HUES64 (cell line): ENCODE results near the gene KCNJ3. TPM values are rescaled to one million over a fixed set of nuclear protein-coding genes. Genes with fewer than 3 reads are reported as not detected.
A peak's percentile ranks its signal among the peaks of the same experiment; 100 is the strongest.

Experiments used
- H3K27ac ChIP-seq: 2 replicates; pipeline ENCODE4 v1.7.0; 2013; ENCODE audit warnings: low read depth, low read length, inconsistent platforms
- H3K27me3 ChIP-seq: 2 replicates; pipeline ENCODE4 v1.6.1; 2013; ENCODE audit warnings: mild to moderate bottlenecking, low read length; ENCODE audit not compliant: insufficient read depth
- H3K36me3 ChIP-seq: 2 replicates; pipeline ENCODE4 v1.6.1; 2013; ENCODE audit warnings: mild to moderate bottlenecking, low read length; ENCODE audit not compliant: insufficient read depth
- H3K4me1 ChIP-seq: 2 replicates; pipeline ENCODE4 v1.6.1; 2013; ENCODE audit warnings: mild to moderate bottlenecking, low read length, moderate library complexity; ENCODE audit not compliant: insufficient read depth
- H3K4me3 ChIP-seq: 2 replicates; pipeline ENCODE4 v1.5.1; 2013; ENCODE audit warnings: mild to moderate bottlenecking, low read length, moderate library complexity
- H3K9ac ChIP-seq: 2 replicates; pipeline ENCODE4 v1.6.1; 2013; ENCODE audit warnings: mild to moderate bottlenecking, low read depth, low read length
- H3K9me3 ChIP-seq: 2 replicates; pipeline ENCODE4 v1.6.1; 2013; ENCODE audit warnings: low read depth, low read length; ENCODE audit not compliant: insufficient read depth
- WGBS: fragments of 150-250, 120-280 bp; methylation state at CpG from one replicate; pipeline ENCODE4 v1.1.7; 2013; ENCODE audit warnings: missing lambda C conversion rate; 5-methylcytosine and 5-hydroxymethylcytosine counted together
- polyA plus RNA-seq, 2 experiments: library from polyadenylated mRNA; stranded (reverse); fragments of 50-300 nt; gene quantifications; one replicate each; pipeline ENCODE4 v1.2.3, GENCODE V29; 2013

The KCNJ3 gene, protein sequence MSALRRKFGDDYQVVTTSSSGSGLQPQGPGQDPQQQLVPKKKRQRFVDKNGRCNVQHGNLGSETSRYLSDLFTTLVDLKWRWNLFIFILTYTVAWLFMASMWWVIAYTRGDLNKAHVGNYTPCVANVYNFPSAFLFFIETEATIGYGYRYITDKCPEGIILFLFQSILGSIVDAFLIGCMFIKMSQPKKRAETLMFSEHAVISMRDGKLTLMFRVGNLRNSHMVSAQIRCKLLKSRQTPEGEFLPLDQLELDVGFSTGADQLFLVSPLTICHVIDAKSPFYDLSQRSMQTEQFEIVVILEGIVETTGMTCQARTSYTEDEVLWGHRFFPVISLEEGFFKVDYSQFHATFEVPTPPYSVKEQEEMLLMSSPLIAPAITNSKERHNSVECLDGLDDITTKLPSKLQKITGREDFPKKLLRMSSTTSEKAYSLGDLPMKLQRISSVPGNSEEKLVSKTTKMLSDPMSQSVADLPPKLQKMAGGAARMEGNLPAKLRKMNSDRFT
- polyA plus RNA-seq (2013, experiment 1 of 2), result 0.15 TPM
- polyA plus RNA-seq (2013, experiment 2 of 2), result 0.38 TPM

DNA sequence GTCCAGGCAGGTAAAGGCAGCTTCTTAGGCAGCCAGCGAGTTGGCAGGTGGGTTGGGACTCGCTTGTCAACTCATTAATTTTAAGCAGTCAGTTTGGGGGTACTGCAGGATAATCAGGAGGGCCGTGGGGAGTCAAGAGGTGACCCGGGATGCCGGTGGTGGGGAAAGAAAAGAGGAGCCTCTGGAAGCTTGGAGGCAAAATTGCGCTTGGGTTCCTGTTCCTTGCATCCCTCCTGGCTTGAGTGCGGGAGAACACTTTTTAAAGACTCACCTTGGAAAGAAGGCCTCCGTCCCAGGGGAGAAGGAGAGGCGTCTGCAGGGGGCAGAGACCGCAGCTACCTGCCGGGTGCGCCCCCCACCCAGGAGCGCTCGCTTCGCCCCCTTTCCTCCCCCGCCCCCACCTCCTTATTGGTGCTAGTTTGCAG, at the start of gene KCNJ3:
Gene KCNJ3 (plus strand): TSS at position 400 of the 425 bp plus-strand sequence. CDS start 81 bp downstream, outside the sequence.
- H3K27me3 ChIP-seq, result peaks cover 56% of the 10 kb centered on the region
- peaks cover 8% of the 10 kb centered on the region; the same call in 1 of the 2 replicates for H3K4me1 ChIP-seq
- no peaks in the 10 kb centered on the region for H3K36me3 ChIP-seq
- H3K27ac ChIP-seq, result no peak within 1 kb of the TSS
- H3K4me3 ChIP-seq, result peak within 1 kb of the TSS; percentile 62
- H3K9ac ChIP-seq, result 0 out of 2 replicates have a peak within 1 kb of the TSS, but pooled peaks have one; percentile 30
- 48% methylated on average over 13 of the region's 16 CpGs for WGBS
- no peaks in the 10 kb centered on the region for H3K9me3 ChIP-seq

DNA sequence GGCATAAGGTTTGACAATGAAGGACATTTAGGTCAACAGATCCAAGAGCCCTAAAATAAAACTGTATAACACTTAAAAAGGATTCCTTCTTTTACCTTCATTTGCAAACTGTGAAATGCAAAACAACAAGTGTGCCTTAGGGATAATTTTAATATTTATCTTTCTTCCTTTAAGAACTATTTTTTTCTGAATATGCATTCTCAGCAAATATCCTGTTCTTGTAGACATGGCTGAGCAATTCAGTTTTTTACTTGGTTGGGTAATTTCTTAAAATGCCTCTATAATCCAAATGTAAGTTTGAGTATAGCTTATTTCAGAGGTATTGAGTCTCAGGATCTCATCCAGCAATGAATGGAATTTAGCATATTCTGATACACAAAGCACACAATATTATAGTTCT, 43.0 kb upstream of the KCNJ3 start:
- H3K9ac ChIP-seq, result no peak overlapping the region
- H3K4me1 ChIP-seq, result peaks cover 14% of the 10 kb centered on the region
- no peak overlapping the region for H3K27ac ChIP-seq
- H3K27me3 ChIP-seq, result no peaks in the 10 kb centered on the region
- H3K4me3 ChIP-seq, result no peak overlapping the region
- H3K36me3 ChIP-seq, result no peaks in the 10 kb centered on the region
- no peaks in the 10 kb centered on the region for H3K9me3 ChIP-seq

DNA sequence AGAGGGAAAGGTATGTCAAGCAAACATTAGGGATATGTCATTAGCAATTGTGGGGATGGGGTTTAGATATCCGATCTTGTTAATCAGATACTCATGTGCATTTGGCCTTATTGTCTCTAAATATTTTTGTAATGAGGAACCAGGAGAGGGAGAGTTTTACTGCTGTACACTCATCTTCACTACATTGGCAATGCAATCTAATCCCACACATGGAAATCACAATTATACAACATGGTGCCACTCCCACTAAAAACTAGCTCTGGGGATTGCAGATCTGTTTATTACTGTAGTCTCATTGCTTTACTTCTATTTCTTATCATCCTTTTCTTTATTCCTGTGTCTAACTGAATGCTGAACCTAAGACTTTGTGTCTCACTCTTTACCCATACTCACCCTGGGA, 39.6 kb upstream of the KCNJ3 start:
- Histone ChIP-seq H3K4me1 (peaks cover 19% of the 10 kb centered on the region), H3K4me3 (no peak overlapping the region), H3K9me3 (no peaks in the 10 kb centered on the region), H3K9ac (no peak overlapping the region), H3K27ac (no peak overlapping the region), H3K27me3 (no peaks in the 10 kb centered on the region), H3K36me3 (no peaks in the 10 kb centered on the region)
- 92% methylated on average over 1 of the region's 1 CpG for WGBS

DNA sequence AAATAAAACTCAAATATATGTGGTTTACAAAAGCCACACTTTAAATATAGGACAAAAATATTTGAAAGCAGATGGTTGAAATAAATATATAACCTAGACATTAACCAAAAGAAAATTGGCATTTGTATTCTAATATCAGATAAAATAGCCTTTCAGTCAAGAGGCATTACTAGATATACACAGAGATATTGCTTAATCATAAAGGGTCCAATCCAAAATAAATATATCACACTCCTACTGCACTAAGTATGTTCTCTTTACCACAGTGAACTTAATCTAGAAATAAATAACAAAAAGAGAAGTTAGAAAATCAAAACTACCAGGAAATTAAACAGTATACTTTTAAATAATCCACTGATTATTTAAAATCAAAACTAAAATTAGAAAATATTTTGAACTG, 34.2 kb upstream of the KCNJ3 start:
- no peaks in the 10 kb centered on the region for H3K36me3 ChIP-seq
- H3K4me3 ChIP-seq, result no peak overlapping the region
- H3K9me3 ChIP-seq, result no peaks in the 10 kb centered on the region
- H3K4me1 ChIP-seq, result peaks cover 5% of the 10 kb centered on the region; the same call in 1 of the 2 replicates
- H3K27me3 ChIP-seq, result no peaks in the 10 kb centered on the region
- no peak overlapping the region for H3K9ac ChIP-seq
- no peak overlapping the region for H3K27ac ChIP-seq

DNA sequence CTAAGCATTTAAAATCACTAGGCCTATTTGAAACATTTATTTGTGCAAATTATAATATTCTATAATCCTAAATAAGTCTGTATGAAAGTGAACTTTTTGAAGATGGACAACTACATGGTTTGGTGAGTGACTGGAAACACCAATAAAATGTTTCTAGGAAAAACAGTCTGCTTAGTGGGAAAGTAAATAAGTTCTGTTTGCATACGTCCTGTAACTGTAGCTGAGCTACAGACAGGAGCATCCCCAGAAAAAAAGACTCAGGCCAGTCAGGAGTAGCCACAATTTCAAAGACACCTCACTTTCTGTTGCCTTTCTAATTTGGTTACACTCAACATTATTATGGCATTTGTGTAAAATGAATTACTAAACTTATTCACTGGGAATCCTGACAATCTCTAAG, 28.4 kb upstream of the KCNJ3 start:
- Histone ChIP-seq H3K36me3 (no peaks in the 10 kb centered on the region), H3K4me3 (no peak overlapping the region), H3K9me3 (no peaks in the 10 kb centered on the region), H3K27ac (no peak overlapping the region), H3K4me1 (no peaks in the 10 kb centered on the region), H3K27me3 (no peaks in the 10 kb centered on the region), H3K9ac (no peak overlapping the region)
- WGBS, result 85% methylated on average over 1 of the region's 1 CpG

DNA sequence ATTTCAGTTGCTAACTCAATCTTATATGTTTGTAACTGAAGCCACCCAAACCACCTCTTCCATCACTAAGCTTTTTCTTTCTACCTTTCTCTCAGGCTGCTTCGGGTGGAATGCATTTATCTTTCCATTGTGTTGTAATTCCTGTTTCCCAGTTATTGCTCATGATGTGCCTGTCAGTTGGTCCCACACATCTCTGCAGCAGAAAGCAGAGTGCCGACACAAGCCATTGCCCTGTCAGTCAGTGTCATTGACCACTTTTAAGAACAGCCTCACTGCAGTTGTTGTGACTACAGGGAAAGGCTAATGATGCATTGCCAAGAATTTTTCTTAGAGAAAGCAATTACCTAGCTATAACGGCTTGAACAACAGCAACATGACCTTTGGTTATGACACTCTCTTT, 24.8 kb upstream of the KCNJ3 start:
- no peaks in the 10 kb centered on the region for H3K9me3 ChIP-seq
- H3K4me1 ChIP-seq, result no peaks in the 10 kb centered on the region
- no peaks in the 10 kb centered on the region for H3K27me3 ChIP-seq
- no peak overlapping the region for H3K4me3 ChIP-seq
- H3K9ac ChIP-seq, result no peak overlapping the region
- WGBS, result 93% methylated on average over 3 of the region's 3 CpGs
- H3K36me3 ChIP-seq, result no peaks in the 10 kb centered on the region
- no peak overlapping the region for H3K27ac ChIP-seq

DNA sequence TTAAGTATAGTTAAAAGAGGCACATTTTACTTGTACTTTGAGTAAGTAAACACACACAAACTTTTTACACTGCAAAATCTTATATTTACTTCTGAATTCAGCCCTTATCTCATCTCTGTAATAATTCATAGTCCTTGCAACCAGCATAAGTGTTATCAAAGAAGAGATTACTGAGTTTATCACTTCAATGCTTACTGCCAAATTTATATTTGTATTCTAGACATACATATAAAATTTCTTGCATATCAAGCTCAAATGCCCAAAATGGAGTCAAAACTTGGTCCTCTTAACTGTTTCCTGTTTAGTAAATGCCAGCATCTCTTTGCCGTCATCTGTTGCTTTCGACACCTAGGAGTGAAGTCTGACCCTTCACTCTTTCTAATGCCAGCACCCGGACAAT, 21.1 kb upstream of the KCNJ3 start:
- Histone ChIP-seq H3K9me3 (no peaks in the 10 kb centered on the region), H3K27me3 (no peaks in the 10 kb centered on the region), H3K9ac (no peak overlapping the region), H3K27ac (no peak overlapping the region), H3K4me1 (no peaks in the 10 kb centered on the region), H3K4me3 (no peak overlapping the region), H3K36me3 (no peaks in the 10 kb centered on the region)
- WGBS, result 95% methylated on average over 3 of the region's 3 CpGs

DNA sequence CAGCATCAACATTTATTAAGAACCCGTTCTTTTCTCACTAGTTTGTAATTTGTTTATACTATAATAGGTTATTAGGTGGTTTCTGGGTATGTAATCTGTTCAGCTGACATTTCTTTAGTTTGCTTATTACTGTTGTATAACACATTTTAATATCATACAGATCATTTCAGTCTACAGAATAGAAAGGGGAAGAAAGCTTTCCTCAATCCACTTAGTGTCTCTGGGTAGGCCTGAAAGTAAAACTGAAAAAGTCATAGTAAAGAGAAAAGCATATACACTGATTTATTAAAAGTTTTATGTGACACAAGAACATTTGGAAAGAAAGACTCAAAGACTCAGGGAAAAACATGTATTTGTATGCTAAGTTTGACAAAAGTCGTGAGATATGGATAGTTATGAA, 16.8 kb upstream of the KCNJ3 start:
- Histone ChIP-seq H3K4me3 (no peak overlapping the region), H3K36me3 (no peaks in the 10 kb centered on the region), H3K9me3 (no peaks in the 10 kb centered on the region), H3K9ac (no peak overlapping the region), H3K4me1 (no peaks in the 10 kb centered on the region), H3K27ac (no peak overlapping the region), H3K27me3 (no peaks in the 10 kb centered on the region)
- WGBS, result 95% methylated on average over 1 of the region's 2 CpGs

DNA sequence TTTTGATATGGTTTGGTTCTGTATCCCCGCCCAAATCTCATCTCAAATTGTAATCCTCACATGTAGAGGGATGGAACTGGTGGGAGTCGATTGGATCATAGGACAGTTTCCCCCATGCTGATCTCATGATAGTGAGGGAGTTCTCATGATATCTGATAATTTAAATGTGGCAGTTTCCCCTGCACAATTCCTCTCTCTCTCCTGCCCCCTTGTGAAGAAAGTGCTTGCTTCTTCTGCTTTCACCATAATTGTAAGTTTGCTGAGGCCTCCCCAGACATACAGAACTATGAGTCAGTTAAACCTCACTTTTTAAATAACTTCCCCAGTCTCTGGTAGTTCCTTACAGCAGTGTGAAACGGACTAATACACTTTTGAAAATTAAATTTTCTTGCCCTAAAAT, 12.3 kb upstream of the KCNJ3 start:
- H3K4me3 ChIP-seq, result no peak overlapping the region
- H3K9me3 ChIP-seq, result no peaks in the 10 kb centered on the region
- H3K27ac ChIP-seq, result no peak overlapping the region
- H3K36me3 ChIP-seq, result no peaks in the 10 kb centered on the region
- no peaks in the 10 kb centered on the region for H3K4me1 ChIP-seq
- WGBS, result 100% methylated on average over 1 of the region's 3 CpGs
- no peaks in the 10 kb centered on the region for H3K27me3 ChIP-seq
- no peak overlapping the region for H3K9ac ChIP-seq

DNA sequence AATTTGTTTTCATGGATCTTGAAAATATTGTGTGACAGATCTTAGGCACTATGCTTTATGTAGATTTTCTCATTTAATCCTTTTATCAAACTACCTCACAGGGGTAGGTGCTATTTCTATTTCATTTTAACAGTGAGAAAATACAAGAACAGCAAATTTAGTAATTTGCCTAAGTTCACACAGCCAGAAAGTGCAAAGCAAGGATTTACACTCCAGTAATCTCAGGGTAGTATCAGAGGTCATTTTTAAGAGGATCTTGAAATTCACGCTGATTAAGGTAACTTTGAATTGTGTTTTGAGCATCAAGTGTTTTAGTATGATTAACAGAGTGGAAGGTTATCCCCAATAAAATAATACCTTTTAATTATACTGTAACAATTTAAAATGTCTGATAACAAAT, 10.1 kb upstream of the KCNJ3 start:
- no peaks in the 10 kb centered on the region for H3K27me3 ChIP-seq
- WGBS, result 93% methylated on average over 1 of the region's 1 CpG
- H3K36me3 ChIP-seq, result no peaks in the 10 kb centered on the region
- no peaks in the 10 kb centered on the region for H3K9me3 ChIP-seq
- no peak overlapping the region for H3K9ac ChIP-seq
- H3K27ac ChIP-seq, result no peak overlapping the region
- H3K4me1 ChIP-seq, result no peaks in the 10 kb centered on the region
- H3K4me3 ChIP-seq, result no peak overlapping the region

DNA sequence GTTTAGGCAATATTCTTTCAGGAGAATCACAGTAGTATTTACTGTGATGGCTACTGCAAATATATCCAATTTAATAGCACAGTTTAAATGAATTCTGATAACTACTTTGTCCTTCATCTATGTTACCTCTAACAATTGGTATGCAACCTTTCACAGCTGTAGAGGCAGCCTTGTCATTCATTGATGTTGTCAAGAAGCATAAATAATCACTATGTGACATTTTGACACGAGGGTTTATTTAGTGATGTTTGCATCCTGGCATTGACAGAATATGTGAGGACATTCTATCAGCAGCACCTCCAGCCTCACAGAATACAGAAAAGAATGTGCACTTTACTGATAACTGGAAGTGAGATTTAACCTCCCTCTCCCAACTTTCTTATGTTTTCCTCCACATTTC, 9.3 kb upstream of the KCNJ3 start:
- no peak overlapping the region for H3K9ac ChIP-seq
- no peaks in the 10 kb centered on the region for H3K27me3 ChIP-seq
- H3K27ac ChIP-seq, result no peak overlapping the region
- H3K36me3 ChIP-seq, result no peaks in the 10 kb centered on the region
- no peak overlapping the region for H3K4me3 ChIP-seq
- no peaks in the 10 kb centered on the region for H3K4me1 ChIP-seq
- H3K9me3 ChIP-seq, result no peaks in the 10 kb centered on the region
- WGBS, result 89% methylated on average over 1 of the region's 1 CpG
